OCI-LY1 (cell line): ENCODE results near the gene SCGB3A1.

Experiments
- CTCF ChIP-seq: fragments of 200-600 bp; sonication (generic), shearing (Covaris generic); IDR thresholded peaks from 2 replicates; pipeline ENCODE4 v1.5.1; 2017; ENCODE audit warnings: mild to moderate bottlenecking, antibody characterized with exemption, low read length, moderate library complexity, mixed read lengths
- EZH2 ChIP-seq: fragments of 200-600 bp; sonication (generic), shearing (Covaris generic); IDR thresholded peaks from 2 replicates; pipeline ENCODE4 v1.8.0; 2017; ENCODE audit warnings: borderline replicate concordance, mixed run types, mild to moderate bottlenecking, antibody characterized with exemption, low read length, moderate library complexity, mixed read lengths

- TF ChIP-seq CTCF = no peak
- TF ChIP-seq EZH2 = no peak
Observed at GRCh38 chr5:180604271-180604670, 13.0 kb upstream of the SCGB3A1 start.
